ACC112 (cell line): Measurements from ENCODE around the gene SYT9.

Experiments
- H2AFZ ChIP-seq: fragments of 200-600 bp; sonication (generic); one replicate; pipeline ENCODE4 v1.6.0; 2017; ENCODE audit warnings: antibody characterized with exemption, low read length; ENCODE audit not compliant: unreplicated experiment
- H3K27ac ChIP-seq: fragments of 200-600 bp; sonication (generic); 2 replicates; pipeline ENCODE4 v1.5.1; 2014; ENCODE audit warnings: low read depth, mild to moderate bottlenecking, antibody characterized with exemption, low read length, moderate library complexity
- H3K27me3 ChIP-seq: fragments of 200-600 bp; sonication (generic); 2 replicates; pipeline ENCODE4 v1.6.1; 2014; ENCODE audit warnings: mild to moderate bottlenecking, antibody characterized with exemption, low read length, moderate library complexity, mixed read lengths; ENCODE audit not compliant: insufficient read depth
- H3K36me3 ChIP-seq: fragments of 200-600 bp; sonication (generic); 2 replicates; pipeline ENCODE4 v1.6.1; 2016; ENCODE audit warnings: mild to moderate bottlenecking, antibody characterized with exemption, low read length, moderate library complexity, mixed read lengths; ENCODE audit not compliant: insufficient read depth
- H3K4me1 ChIP-seq: fragments of 200-600 bp; sonication (generic); one replicate; pipeline ENCODE4 v1.6.1; 2016; ENCODE audit warnings: low read length, mixed read lengths; ENCODE audit not compliant: insufficient read depth, unreplicated experiment, control insufficient read depth
- H3K4me3 ChIP-seq: fragments of 200-600 bp; sonication (generic); 2 replicates; pipeline ENCODE4 v1.5.1; 2014; ENCODE audit warnings: mild to moderate bottlenecking, low read depth, low read length
- H3K79me2 ChIP-seq: fragments of 200-600 bp; sonication (generic); one replicate; pipeline ENCODE4 v1.6.0; 2016; ENCODE audit warnings: low read length; ENCODE audit not compliant: control insufficient read depth, unreplicated experiment, insufficient read depth

Gene SYT9

GRCh38 chr11:7303146-7303545, 51.4 kb downstream of the SYT9 start:
- Histone ChIP-seq H2AFZ (no peak overlapping the region), H3K4me3 (no peak overlapping the region), H3K36me3 (no peaks in the 10 kb centered on the region), H3K79me2 (no peaks in the 10 kb centered on the region), H3K27me3 (no peaks in the 10 kb centered on the region), H3K27ac (no peak overlapping the region), H3K4me1 (no peaks in the 10 kb centered on the region)

- Histone ChIP-seq H3K36me3 (no peaks in the 10 kb centered on the region), H2AFZ (no peak overlapping the region), H3K79me2 (no peaks in the 10 kb centered on the region), H3K27ac (no peak overlapping the region), H3K27me3 (no peaks in the 10 kb centered on the region), H3K4me3 (no peak overlapping the region), H3K4me1 (no peaks in the 10 kb centered on the region)
These were observed 55.2 kb downstream of the SYT9 start for GRCh38 chr11:7306900-7307299.

- no peaks in the 10 kb centered on the region for H3K36me3 ChIP-seq
- no peak overlapping the region for H3K4me3 ChIP-seq
- no peaks in the 10 kb centered on the region for H3K79me2 ChIP-seq
- no peak overlapping the region for H2AFZ ChIP-seq
- no peak overlapping the region for H3K27ac ChIP-seq
- no peaks in the 10 kb centered on the region for H3K4me1 ChIP-seq
- H3K27me3 ChIP-seq, result no peaks in the 10 kb centered on the region
These were observed 56.1 kb downstream of the SYT9 start for GRCh38 chr11:7307836-7308235.

GRCh38 chr11:7311903-7312302, 60.2 kb downstream of the SYT9 start:
- Histone ChIP-seq H3K4me1 (no peaks in the 10 kb centered on the region), H3K27ac (no peak overlapping the region), H3K4me3 (no peak overlapping the region), H3K36me3 (no peaks in the 10 kb centered on the region), H3K27me3 (no peaks in the 10 kb centered on the region), H2AFZ (no peak overlapping the region), H3K79me2 (no peaks in the 10 kb centered on the region)

GRCh38 chr11:7314811-7315604, 63.3 kb downstream of the SYT9 start:
- Histone ChIP-seq H3K27me3 (peaks cover 5% of the 10 kb centered on the region; the same call in 1 of the 2 replicates), H3K36me3 (no peaks in the 10 kb centered on the region), H3K79me2 (no peaks in the 10 kb centered on the region), H2AFZ (no peak overlapping the region), H3K4me1 (no peaks in the 10 kb centered on the region), H3K27ac (no peak overlapping the region), H3K4me3 (no peak overlapping the region)

GRCh38 chr11:7319501-7319900, 67.8 kb downstream of the SYT9 start:
- no peak overlapping the region for H2AFZ ChIP-seq
- no peak overlapping the region for H3K4me3 ChIP-seq
- H3K27ac ChIP-seq, result no peak overlapping the region
- H3K4me1 ChIP-seq, result no peaks in the 10 kb centered on the region
- H3K79me2 ChIP-seq, result no peaks in the 10 kb centered on the region
- H3K27me3 ChIP-seq, result peaks cover 5% of the 10 kb centered on the region; the same call in 1 of the 2 replicates
- no peaks in the 10 kb centered on the region for H3K36me3 ChIP-seq

- no peak overlapping the region for H3K27ac ChIP-seq
- no peaks in the 10 kb centered on the region for H3K36me3 ChIP-seq
- no peak overlapping the region for H2AFZ ChIP-seq
- no peak overlapping the region for H3K4me3 ChIP-seq
- peaks cover 5% of the 10 kb centered on the region; the same call in 1 of the 2 replicates for H3K27me3 ChIP-seq
- H3K79me2 ChIP-seq, result no peaks in the 10 kb centered on the region
- no peaks in the 10 kb centered on the region for H3K4me1 ChIP-seq
These were observed 68.6 kb downstream of the SYT9 start for GRCh38 chr11:7320306-7320705.

GRCh38 chr11:7321473-7322450, 70.1 kb downstream of the SYT9 start:
- H2AFZ ChIP-seq, result no peak overlapping the region
- H3K36me3 ChIP-seq, result no peaks in the 10 kb centered on the region
- H3K27me3 ChIP-seq, result peaks cover 5% of the 10 kb centered on the region; the same call in 1 of the 2 replicates
- H3K4me1 ChIP-seq, result no peaks in the 10 kb centered on the region
- no peak overlapping the region for H3K27ac ChIP-seq
- no peaks in the 10 kb centered on the region for H3K79me2 ChIP-seq
- no peak overlapping the region for H3K4me3 ChIP-seq

- no peaks in the 10 kb centered on the region for H3K27me3 ChIP-seq
- H2AFZ ChIP-seq, result no peak overlapping the region
- no peaks in the 10 kb centered on the region for H3K4me1 ChIP-seq
- no peak overlapping the region for H3K27ac ChIP-seq
- no peak overlapping the region for H3K4me3 ChIP-seq
- no peaks in the 10 kb centered on the region for H3K36me3 ChIP-seq
- H3K79me2 ChIP-seq, result no peaks in the 10 kb centered on the region
These were observed 80.7 kb downstream of the SYT9 start for GRCh38 chr11:7332451-7332850.

GRCh38 chr11:7332962-7333361, 81.3 kb downstream of the SYT9 start:
- H3K4me1 ChIP-seq, result no peaks in the 10 kb centered on the region
- no peaks in the 10 kb centered on the region for H3K79me2 ChIP-seq
- no peak overlapping the region for H2AFZ ChIP-seq
- no peak overlapping the region for H3K4me3 ChIP-seq
- H3K36me3 ChIP-seq, result no peaks in the 10 kb centered on the region
- H3K27me3 ChIP-seq, result no peaks in the 10 kb centered on the region
- H3K27ac ChIP-seq, result no peak overlapping the region
